HG03378 (cell line): ENCODE data around the gene ZCCHC9.

Source experiments
- ATAC-seq: cut with Tn5 transposase; IDR thresholded peaks from one replicate; pipeline ENCODE4 v1.9.1; 2021; ENCODE audit warnings: mild to moderate bottlenecking, moderate library complexity; ENCODE audit not compliant: unreplicated experiment

Gene ZCCHC9

GRCh38 chr5:81355291-81356251 lies 54.2 kb downstream of the ZCCHC9 start:
- ATAC-seq: no peak

GRCh38 chr5:81359108-81359507 lies 57.7 kb downstream of the ZCCHC9 start:
- ATAC-seq: no peak

GRCh38 chr5:81359881-81360280 lies 58.5 kb downstream of the ZCCHC9 start:
- ATAC-seq: no peak

- no peak for ATAC-seq
These were observed 59.3 kb downstream of the ZCCHC9 start for GRCh38 chr5:81360640-81361039.

- ATAC-seq: no peak
These were observed 60.2 kb downstream of the ZCCHC9 start for GRCh38 chr5:81361600-81361999.
